SK-N-SH treated with all-trans-retinoic acid at 6 μM for 48 hours (cell line): ENCODE results near the gene GTF2IRD1.
"Not testable (repeated sequence)": the region's sequence is repeated elsewhere in the genome, so short reads cannot be mapped to it uniquely, and the experiment has no call there.

ENCODE experiments used
- ATAC-seq: fragments of 200-7000 bp; cut with Tn5 transposase; 3 replicates; pipeline ENCODE4 v1.9.1; 2020; ENCODE audit warnings: mild to moderate bottlenecking, moderate library complexity
- ARNTL ChIP-seq: fragments of 450-650 bp; formaldehyde crosslinking; IDR thresholded peaks from 2 replicates; pipeline ENCODE4 v1.5.0; 2020; ENCODE audit warnings: low read depth, mild to moderate bottlenecking, moderate library complexity, borderline replicate concordance
- BACH2 ChIP-seq: fragments of 250-450 bp; sonication (Bioruptor Pico); IDR thresholded peaks from 2 replicates; pipeline ENCODE4 v1.9.0; 2021; ENCODE audit warnings: mild to moderate bottlenecking, borderline replicate concordance
- CREB5 ChIP-seq: fragments of 250-450 bp; sonication (Bioruptor Pico); IDR thresholded peaks from 2 replicates; pipeline ENCODE4 v1.5.1; 2020; ENCODE audit warnings: low read depth, mild to moderate bottlenecking, moderate library complexity
- CSRNP3 ChIP-seq: fragments of 250-450 bp; sonication (Bioruptor Pico); IDR thresholded peaks from 2 replicates; pipeline ENCODE4 v1.5.1; 2021; ENCODE audit warnings: mild to moderate bottlenecking, moderate library complexity
- GLIS3 ChIP-seq: fragments of 250-450 bp; sonication (Bioruptor Pico); IDR thresholded peaks from 2 replicates; pipeline ENCODE4 v1.5.0; 2020; ENCODE audit warnings: mild to moderate bottlenecking, moderate library complexity
- ISL1 ChIP-seq: fragments of 250-450 bp; sonication (Bioruptor Pico); IDR thresholded peaks from 2 replicates; pipeline ENCODE4 v2.1.2; 2022; ENCODE audit warnings: mild to moderate bottlenecking, moderate library complexity
- OSR1 ChIP-seq: fragments of 250-450 bp; sonication (Bioruptor Pico); IDR thresholded peaks from 2 replicates; pipeline ENCODE4 v1.8.0; 2022; ENCODE audit warnings: moderate library complexity, mild to moderate bottlenecking, inconsistent platforms
- POU6F1 ChIP-seq: fragments of 250-450 bp; sonication (Bioruptor Pico); IDR thresholded peaks from 2 replicates; pipeline ENCODE4 v1.8.0; 2021; ENCODE audit warnings: low read depth, mild to moderate bottlenecking, moderate library complexity, borderline replicate concordance
- PPARA ChIP-seq: fragments of 250-450 bp; sonication (Bioruptor Pico); IDR thresholded peaks from 2 replicates; pipeline ENCODE4 v1.5.0; 2020; ENCODE audit warnings: mild to moderate bottlenecking, borderline replicate concordance
- RARB ChIP-seq: fragments of 250-450 bp; sonication (Bioruptor Pico); IDR thresholded peaks from 2 replicates; pipeline ENCODE4 v1.8.0; 2021; ENCODE audit warnings: mild to moderate bottlenecking, moderate library complexity
- TCF4 ChIP-seq: fragments of 250-450 bp; sonication (Bioruptor Pico); IDR thresholded peaks from 2 replicates; pipeline ENCODE4 v1.8.0; 2021; ENCODE audit warnings: mild to moderate bottlenecking, moderate library complexity, borderline replicate concordance
- TOX ChIP-seq: fragments of 250-450 bp; sonication (Bioruptor Pico); IDR thresholded peaks from 2 replicates; pipeline ENCODE4 v1.8.0; 2021; ENCODE audit warnings: mild to moderate bottlenecking, moderate library complexity, borderline replicate concordance
- TSHZ2 ChIP-seq: fragments of 250-450 bp; sonication (Bioruptor Pico); IDR thresholded peaks from 2 replicates; pipeline ENCODE4 v1.5.0; 2020; ENCODE audit warnings: mild to moderate bottlenecking, moderate library complexity
- ZC3H10 ChIP-seq: fragments of 250-450 bp; sonication (Bioruptor Pico); IDR thresholded peaks from 2 replicates; pipeline ENCODE4 v1.5.1; 2021; ENCODE audit warnings: mild to moderate bottlenecking, moderate library complexity
- ZFP3 ChIP-seq: fragments of 250-450 bp; sonication (Bioruptor Pico); IDR thresholded peaks from 2 replicates; pipeline ENCODE4 v1.5.0; 2020; ENCODE audit warnings: mild to moderate bottlenecking, moderate library complexity
- ZFP30 ChIP-seq: fragments of 450-650 bp; formaldehyde crosslinking; IDR thresholded peaks from 2 replicates; pipeline ENCODE4 v1.5.0; 2022; ENCODE audit warnings: mild to moderate bottlenecking, moderate library complexity
- ZNF565 ChIP-seq: fragments of 450-650 bp; formaldehyde crosslinking; conservative IDR thresholded peaks from 2 replicates; pipeline ENCODE4 v1.5.0; 2020; ENCODE audit warnings: low read depth, mild to moderate bottlenecking, moderate library complexity
- ZNF70 ChIP-seq: fragments of 450-650 bp; formaldehyde crosslinking; IDR thresholded peaks from 2 replicates; pipeline ENCODE4 v1.5.0; 2020; ENCODE audit warnings: mild to moderate bottlenecking, moderate library complexity
- ZNF8 ChIP-seq: fragments of 450-650 bp; formaldehyde crosslinking; IDR thresholded peaks from 2 replicates; pipeline ENCODE4 v1.5.0; 2020; ENCODE audit warnings: mild to moderate bottlenecking, moderate library complexity

Gene GTF2IRD1

GRCh38 chr7:74535951-74536356 lies 82.2 kb downstream of the GTF2IRD1 start:
- ATAC-seq = no peak
- TF ChIP-seq POU6F1 (CRISPR knock-in tag) = no peak
- no peak for TF ChIP-seq OSR1 (CRISPR knock-in tag)
- no peak for TF ChIP-seq ZNF565
- TF ChIP-seq ISL1 (CRISPR knock-in tag) = no peak
- no peak for TF ChIP-seq RARB (CRISPR knock-in tag)
- TF ChIP-seq BACH2 (CRISPR knock-in tag) = no peak
- no peak for TF ChIP-seq TOX (CRISPR knock-in tag)
- no peak for TF ChIP-seq ZC3H10 (CRISPR knock-in tag)
- TF ChIP-seq ZNF70 = no peak
- TF ChIP-seq, all 23 proteins: peak for 0

- ATAC-seq = not testable (repeated sequence)
Observed at GRCh38 chr7:74541937-74542336, 88.2 kb downstream of the GTF2IRD1 start.

- ATAC-seq = peak; percentile 31; the same call in 2 of the 3 replicates
- TF ChIP-seq ZFP3 (CRISPR knock-in tag) = no peak
- TF ChIP-seq CSRNP3 (CRISPR knock-in tag) = no peak
- 0 out of 2 replicates have a peak, but pooled peaks have one; percentile 26 for TF ChIP-seq GLIS3 (CRISPR knock-in tag)
Observed at GRCh38 chr7:74542558-74543117, 88.9 kb downstream of the GTF2IRD1 start.

GRCh38 chr7:74544706-74545469 lies 91.2 kb downstream of the GTF2IRD1 start:
- TF ChIP-seq POU6F1 (CRISPR knock-in tag) (no peak), ZNF565 (no peak), ZFP3 (CRISPR knock-in tag) (no peak), RARB (CRISPR knock-in tag) (no peak), ZNF8 (CRISPR knock-in tag) (no peak), TCF4 (CRISPR knock-in tag) (no peak), ZC3H10 (CRISPR knock-in tag) (no peak), GLIS3 (CRISPR knock-in tag) (no peak), ZFP30 (CRISPR knock-in tag) (no peak), CREB5 (no peak), TSHZ2 (CRISPR knock-in tag) (no peak), PPARA (CRISPR knock-in tag) (no peak), OSR1 (CRISPR knock-in tag) (no peak), ARNTL (no peak), ISL1 (CRISPR knock-in tag) (no peak), TOX (CRISPR knock-in tag) (no peak), ZNF70 (no peak)
- ATAC-seq = peak; percentile 37; the same call in 1 of the 3 replicates
